Naive thymus-derived CD4-positive, alpha-beta T cell (primary cell): ENCODE measurements around the gene TRIP13. TPM values are rescaled to one million over a fixed set of nuclear protein-coding genes. Genes with fewer than 3 reads are reported as not detected.
A peak's percentile ranks its signal among the peaks of the same experiment; 100 is the strongest.

Source experiments
- ATAC-seq: fragments of 150-1000 bp; cut with Tn5 transposase; 2 replicates; pipeline ENCODE4 v1.10.0; 2021; ENCODE audit warnings: mild to moderate bottlenecking, moderate library complexity
- CTCF ChIA-PET: fragments of 350-600 bp; sonication (Branson Sonifier 250); formaldehyde crosslinking; loops from one replicate; lab custom pipeline; 2021; ENCODE audit warnings: antibody characterized with exemption; lab: Charles Lee
- POLR2A ChIA-PET: fragments of 350-600 bp; sonication (Branson Sonifier 250); formaldehyde crosslinking; loops from one replicate; lab custom pipeline; 2021; ENCODE audit warnings: antibody characterized with exemption, inconsistent platforms; lab: Charles Lee
- DNase-seq, 9 donors: peaks; one replicate each; pipeline versions ENCODE4 v3.0.0 to v3.0.0-alpha.2; 2020 to 2022; ENCODE audit warnings: mixed read lengths in 1 of 9
- H3K27ac ChIP-seq: one replicate; pipeline ENCODE4 v1.7.0; 2013; ENCODE audit warnings: mild to moderate bottlenecking, low read depth, low read length, moderate library complexity
- H3K27me3 ChIP-seq, 2 donors: one replicate each; pipeline ENCODE4 v1.7.0; 2013; ENCODE audit warnings: low read length in 2 of 2, mild to moderate bottlenecking in 2 of 2, moderate library complexity in 2 of 2; ENCODE audit not compliant: control insufficient read depth in 2 of 2, insufficient read depth in 2 of 2
- H3K36me3 ChIP-seq, 3 experiments: 1 replicate in 2 of 3; 2 replicates in 1 of 3; pipeline ENCODE4 v1.7.0; 2013; ENCODE audit warnings: low read length in 3 of 3, mild to moderate bottlenecking in 3 of 3, moderate library complexity in 1 of 3; ENCODE audit not compliant: insufficient read depth in 3 of 3, control insufficient read depth in 2 of 3
- H3K4me1 ChIP-seq, 2 donors: one replicate each; pipeline ENCODE4 v1.7.0; 2013; ENCODE audit warnings: low read length in 2 of 2, mild to moderate bottlenecking in 2 of 2, moderate library complexity in 1 of 2; ENCODE audit not compliant: control insufficient read depth in 2 of 2, insufficient read depth in 2 of 2
- H3K4me3 ChIP-seq: 2 replicates; pipeline ENCODE4 v1.7.0; 2013; ENCODE audit warnings: mild to moderate bottlenecking, low read length
- H3K9me3 ChIP-seq, 3 experiments: 1 replicate in 2 of 3; 2 replicates in 1 of 3; pipeline ENCODE4 v1.7.0; 2013; ENCODE audit warnings: low read length in 3 of 3; ENCODE audit not compliant: control insufficient read depth in 2 of 3
- H3K27ac Mint-ChIP-seq, 9 donors: one replicate each; pipeline ENCODE4 v1.8.0; 2020 to 2022; ENCODE audit warnings: mixed read lengths in 9 of 9, mild to moderate bottlenecking in 8 of 9, moderate library complexity in 5 of 9, inconsistent platforms in 2 of 9
- H3K27me3 Mint-ChIP-seq, 5 donors: one replicate each; pipeline ENCODE4 v1.8.0; 2021 to 2022; ENCODE audit warnings: mixed read lengths in 5 of 5, mild to moderate bottlenecking in 1 of 5
- H3K36me3 Mint-ChIP-seq, 5 donors: one replicate each; pipeline ENCODE4 v1.8.0; 2020 to 2022; ENCODE audit warnings: mixed read lengths in 5 of 5, mild to moderate bottlenecking in 3 of 5, inconsistent platforms in 1 of 5
- H3K4me1 Mint-ChIP-seq, 7 donors: one replicate each; pipeline ENCODE4 v1.8.0; 2020 to 2022; ENCODE audit warnings: mixed read lengths in 7 of 7, mild to moderate bottlenecking in 3 of 7, inconsistent platforms in 1 of 7
- H3K4me3 Mint-ChIP-seq, 10 donors: one replicate each; pipeline ENCODE4 v1.8.0; 2020 to 2022; ENCODE audit warnings: mild to moderate bottlenecking in 10 of 10, mixed read lengths in 10 of 10, moderate library complexity in 6 of 10, inconsistent platforms in 2 of 10
- H3K9me3 Mint-ChIP-seq, 11 donors: one replicate each; pipeline ENCODE4 v1.8.0; 2020 to 2022; ENCODE audit warnings: mixed read lengths in 11 of 11, mild to moderate bottlenecking in 4 of 11, inconsistent platforms in 1 of 11, moderate library complexity in 1 of 11
- intact Hi-C, 2 donors: fragments of 100-400 bp; cut with micrococcal nuclease; formaldehyde crosslinking; loops; one replicate each; pipeline ENCODE4 v1.15.1; 2023
- polyA plus RNA-seq, 2 donors: library from polyadenylated mRNA; unstranded; fragments of 300-500 nt; fragmentation: Illumina TruSeq; gene quantifications; one replicate each; pipeline ENCODE4 v1.2.3, GENCODE V29; 2021
- total RNA-seq, 6 experiments: library from RNA in 5 of 6; stranded (reverse) in 5 of 6; gene quantifications; 1 replicate in 5 of 6; 2 replicates in 1 of 6; pipeline ENCODE4 v1.2.3 and lab custom pipeline; 2021 to 2026

TRIP13 gene
- total and polyA plus RNA-seq, 7 experiments from 2014 or later, result 0.39 to 23.5 (median 0.57) TPM; not detected in 1

- CTCF ChIA-PET, result no interaction called here
- Histone ChIP-seq H3K4me1 (no peaks in the 10 kb centered on the region), H3K36me3 (no peaks in the 10 kb centered on the region), H3K4me3 (no peak overlapping the region), H3K27ac (no peak overlapping the region), H3K27me3 (no peaks in the 10 kb centered on the region), H3K9me3 (no peaks in the 10 kb centered on the region)
- ATAC-seq, result no peak
- intact Hi-C loops, result no loop called here
- DNase-seq, result no peak
- Mint-ChIP-seq H3K4me1 (peaks cover 0 to 8% (median 0%) of the 10 kb centered on the region in 7 donors), H3K4me3 (no peak overlapping the region), H3K27me3 (peaks cover 22 to 56% (median 40%) of the 10 kb centered on the region in 5 donors), H3K27ac (peak overlapping the region in 2 of 9 donors; percentile 9 to 23), H3K36me3 (no peaks in the 10 kb centered on the region), H3K9me3 (no peaks in the 10 kb centered on the region)
- POLR2A ChIA-PET, result no interaction called here
These were observed 51.9 kb downstream of the TRIP13 start for GRCh38 chr5:944621-944927.

- intact Hi-C loops, result no loop called here
- no peak for ATAC-seq
- no peak overlapping the region for H3K27ac ChIP-seq
- H3K4me3 ChIP-seq, result no peak overlapping the region
- peaks cover 27 to 60% (median 46%) of the 10 kb centered on the region in 5 donors for H3K27me3 Mint-ChIP-seq
- H3K36me3 Mint-ChIP-seq, result peaks cover 0 to under 1% (median 0%) of the 10 kb centered on the region in 5 donors
- peaks cover 0 to 8% (median 0%) of the 10 kb centered on the region in 7 donors for H3K4me1 Mint-ChIP-seq
- no peaks in the 10 kb centered on the region for H3K27me3 ChIP-seq
- no peaks in the 10 kb centered on the region for H3K4me1 ChIP-seq
- H3K4me3 Mint-ChIP-seq, result no peak overlapping the region
- CTCF ChIA-PET, result no interaction called here
- POLR2A ChIA-PET, result no interaction called here
- no peaks in the 10 kb centered on the region for H3K9me3 Mint-ChIP-seq
- H3K9me3 ChIP-seq, result no peaks in the 10 kb centered on the region
- H3K36me3 ChIP-seq, result no peaks in the 10 kb centered on the region
- DNase-seq, result no peak
- peak overlapping the region in 1 of 9 donors; percentile 15 for H3K27ac Mint-ChIP-seq
These were observed 52.5 kb downstream of the TRIP13 start for GRCh38 chr5:944992-945685.

- H3K27ac Mint-ChIP-seq, result no peak overlapping the region
- peaks cover 32 to 65% (median 51%) of the 10 kb centered on the region in 5 donors for H3K27me3 Mint-ChIP-seq
- DNase-seq, result no peak
- intact Hi-C loops, result no loop called here
- Histone ChIP-seq H3K36me3 (no peaks in the 10 kb centered on the region), H3K4me3 (no peak overlapping the region), H3K27ac (no peak overlapping the region), H3K4me1 (no peaks in the 10 kb centered on the region), H3K9me3 (no peaks in the 10 kb centered on the region), H3K27me3 (no peaks in the 10 kb centered on the region)
- POLR2A ChIA-PET, result no interaction called here
- peaks cover 0 to 4% (median 0%) of the 10 kb centered on the region in 5 donors for H3K36me3 Mint-ChIP-seq
- H3K4me1 Mint-ChIP-seq, result peaks cover 0 to 8% (median 0%) of the 10 kb centered on the region in 7 donors
- CTCF ChIA-PET, result no interaction called here
- ATAC-seq, result no peak
- H3K4me3 Mint-ChIP-seq, result no peak overlapping the region
- H3K9me3 Mint-ChIP-seq, result no peaks in the 10 kb centered on the region
These were observed 53.2 kb downstream of the TRIP13 start for GRCh38 chr5:945691-946551.

- Histone ChIP-seq H3K27me3 (no peaks in the 10 kb centered on the region), H3K27ac (no peak overlapping the region), H3K4me3 (no peak overlapping the region), H3K9me3 (no peaks in the 10 kb centered on the region), H3K36me3 (no peaks in the 10 kb centered on the region), H3K4me1 (no peaks in the 10 kb centered on the region)
- H3K36me3 Mint-ChIP-seq, result peaks cover 0 to 8% (median 0%) of the 10 kb centered on the region in 5 donors
- no peak for DNase-seq
- no peak overlapping the region for H3K27ac Mint-ChIP-seq
- H3K9me3 Mint-ChIP-seq, result peaks cover 0 to 3% (median 0%) of the 10 kb centered on the region in 11 donors
- peaks cover 0 to 8% (median 0%) of the 10 kb centered on the region in 7 donors for H3K4me1 Mint-ChIP-seq
- ChIA-PET CTCF (no interaction called here), POLR2A (no interaction called here)
- intact Hi-C loops, result no loop called here
- no peak overlapping the region for H3K4me3 Mint-ChIP-seq
- ATAC-seq, result no peak
- H3K27me3 Mint-ChIP-seq, result peaks cover 26 to 67% (median 49%) of the 10 kb centered on the region in 5 donors
These were observed 54.3 kb downstream of the TRIP13 start for GRCh38 chr5:946720-947625.

- peaks cover 0 to 8% (median 0%) of the 10 kb centered on the region in 7 donors for H3K4me1 Mint-ChIP-seq
- ChIA-PET POLR2A (no interaction called here), CTCF (no interaction called here)
- Histone ChIP-seq H3K4me1 (no peaks in the 10 kb centered on the region), H3K27ac (no peak overlapping the region), H3K4me3 (no peak overlapping the region), H3K36me3 (no peaks in the 10 kb centered on the region), H3K9me3 (no peaks in the 10 kb centered on the region), H3K27me3 (no peaks in the 10 kb centered on the region)
- ATAC-seq (no peak), DNase-seq (no peak)
- intact Hi-C loops, result no loop called here
- no peak overlapping the region for H3K4me3 Mint-ChIP-seq
- peaks cover 0 to 8% (median 0%) of the 10 kb centered on the region in 5 donors for H3K36me3 Mint-ChIP-seq
- H3K27ac Mint-ChIP-seq, result no peak overlapping the region
- H3K27me3 Mint-ChIP-seq, result peaks cover 26 to 61% (median 44%) of the 10 kb centered on the region in 5 donors
- H3K9me3 Mint-ChIP-seq, result peaks cover 0 to 3% (median 0%) of the 10 kb centered on the region in 11 donors
These were observed 55.2 kb downstream of the TRIP13 start for GRCh38 chr5:947626-948471.
